GM20431 (cell line): ENCODE measurements around the gene GRM1.

Source experiments
- in situ Hi-C: fragments of 300-500 bp; cut with MseI, MboI; formaldehyde crosslinking; loops from one replicate; pipeline ENCODE4 v1.15.0; 2020; ENCODE audit warnings: low sequenced_read_pairs; ENCODE audit not compliant: unreplicated experiment

Gene GRM1

DNA sequence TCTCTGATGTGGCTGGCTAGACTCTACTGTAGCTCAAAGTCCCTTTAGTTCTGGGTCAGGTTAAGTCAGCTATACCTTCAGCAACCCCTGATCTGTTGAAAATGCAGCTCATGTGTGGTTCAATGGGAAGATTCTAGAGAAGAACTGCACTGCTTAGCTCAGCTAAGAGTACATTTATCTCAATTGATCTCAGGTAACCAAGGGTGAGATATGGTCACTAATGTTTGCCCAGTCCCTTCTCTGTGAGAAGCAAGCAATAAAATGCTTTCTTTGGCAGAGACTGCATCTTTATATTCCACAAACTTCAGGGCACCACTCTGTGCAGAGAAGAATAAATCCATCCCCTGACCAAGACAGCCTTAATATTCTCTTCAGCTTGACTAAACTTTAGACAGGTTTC, 274.1 kb downstream of the GRM1 start:
- in situ Hi-C loops = no loop called here

DNA sequence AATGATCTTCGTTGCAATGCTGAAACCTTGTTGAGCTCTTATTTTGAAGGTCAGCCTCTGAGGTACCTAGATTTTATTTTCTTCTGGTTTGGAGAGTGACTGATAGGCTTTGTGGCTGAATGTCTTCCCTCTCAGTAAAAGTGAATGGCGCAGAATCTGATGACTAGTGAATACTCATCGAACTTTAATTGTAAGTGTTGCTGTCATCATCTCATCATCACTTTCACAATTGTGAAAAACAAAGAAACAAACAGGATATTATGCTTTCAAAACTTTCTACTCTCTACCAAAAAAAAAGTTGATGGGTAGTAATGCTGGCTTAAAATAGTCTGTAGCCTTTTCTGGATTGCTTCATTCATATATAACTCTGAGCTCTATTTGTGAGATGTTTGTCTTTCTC, 275.3 kb downstream of the GRM1 start:
- in situ Hi-C loops = no loop called here

DNA sequence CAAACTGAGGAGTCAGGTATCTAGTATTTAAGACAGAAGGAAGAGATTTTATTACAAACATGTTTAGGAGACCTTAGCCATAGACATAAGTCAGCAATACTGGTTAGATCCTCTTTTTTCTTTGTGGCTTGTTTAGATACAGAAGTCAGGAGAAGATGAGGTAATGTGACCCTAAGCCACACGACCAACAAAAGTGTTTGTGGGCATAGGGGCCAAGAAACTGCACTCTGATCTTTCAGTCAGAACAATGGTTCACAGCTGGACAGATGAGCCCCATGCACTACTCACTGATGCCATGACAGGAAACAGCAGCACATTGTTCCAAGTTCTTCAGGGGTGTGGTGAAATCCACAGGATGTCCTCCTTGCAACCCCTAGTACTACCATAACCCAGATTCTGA, 276.2 kb downstream of the GRM1 start:
- in situ Hi-C loops = no loop called here

DNA sequence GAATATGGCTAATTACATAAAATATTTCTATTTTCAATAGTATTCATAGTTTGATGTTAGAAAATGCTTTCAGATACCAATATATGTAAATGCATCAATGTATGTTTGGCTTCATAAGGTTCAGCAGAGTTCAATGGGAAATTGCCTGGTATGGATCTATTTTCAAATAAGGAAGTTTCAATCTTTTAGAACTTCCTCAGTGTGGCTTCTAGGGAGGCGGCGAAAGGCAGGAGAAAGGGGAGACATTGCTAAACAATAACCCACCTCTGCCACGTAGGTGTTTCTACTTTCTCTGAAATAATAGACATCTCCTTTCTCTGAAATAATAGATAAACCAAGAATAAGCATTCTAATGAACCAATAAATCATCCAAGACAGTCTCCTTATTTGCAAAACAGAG, 277.1 kb downstream of the GRM1 start:
- in situ Hi-C loops = no loop called here

DNA sequence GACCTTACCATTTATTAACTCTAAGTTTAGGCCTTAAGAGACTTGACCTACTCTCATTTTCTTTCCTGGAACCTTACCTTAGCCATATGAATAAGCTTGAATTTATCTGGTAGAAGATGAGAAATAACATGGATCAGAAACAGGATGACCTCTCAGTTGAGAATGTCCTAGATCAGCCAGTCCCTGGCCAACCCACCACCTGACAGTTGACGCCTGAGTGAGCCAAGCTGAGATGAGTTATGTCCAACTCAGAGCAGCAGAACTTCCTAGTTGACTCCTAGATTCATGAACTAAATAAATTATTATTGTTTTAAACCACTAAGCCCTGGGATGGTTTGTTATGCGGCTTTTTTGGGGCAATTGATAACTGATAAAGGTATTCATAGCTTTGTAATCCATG, 281.8 kb downstream of the GRM1 start:
- in situ Hi-C loops = no loop called here

DNA sequence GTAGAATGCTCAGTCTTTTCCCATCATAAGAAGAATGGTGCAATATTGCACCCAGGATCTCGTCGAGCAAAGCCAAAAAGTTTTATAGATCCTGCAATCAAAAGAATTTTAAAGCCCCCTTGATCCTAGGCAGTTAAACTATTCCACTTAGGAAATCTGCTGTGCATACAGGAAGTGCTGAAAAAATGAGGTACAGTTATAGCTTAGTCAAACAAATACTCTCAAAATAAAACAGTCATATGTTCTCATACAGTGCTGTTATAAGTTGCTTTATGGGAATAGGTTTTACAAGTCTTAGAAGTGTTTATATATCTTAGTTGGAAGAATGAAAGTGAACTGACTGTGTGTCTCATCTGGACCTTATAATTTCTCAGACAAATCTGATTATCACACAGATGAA, 282.2 kb downstream of the GRM1 start:
- in situ Hi-C loops = no loop called here

DNA sequence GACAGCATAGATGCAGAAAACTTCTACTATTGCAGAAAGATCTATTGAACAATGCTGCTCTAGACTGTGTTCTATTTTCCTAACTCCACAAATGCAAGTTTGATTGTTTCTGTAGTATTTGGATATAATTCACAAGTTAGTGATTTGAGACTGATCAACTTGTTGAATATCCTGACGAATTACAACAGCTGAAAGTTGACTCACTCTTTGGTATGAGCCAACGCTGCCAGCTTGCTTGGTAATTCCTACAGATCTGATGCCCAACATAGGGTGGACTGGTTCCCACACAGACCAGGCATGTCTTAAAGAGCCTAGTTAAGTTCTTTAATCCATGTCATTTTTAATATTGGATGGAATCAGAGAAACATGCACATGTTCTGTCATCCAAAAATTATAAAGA, 283.7 kb downstream of the GRM1 start:
- in situ Hi-C loops = no loop called here

DNA sequence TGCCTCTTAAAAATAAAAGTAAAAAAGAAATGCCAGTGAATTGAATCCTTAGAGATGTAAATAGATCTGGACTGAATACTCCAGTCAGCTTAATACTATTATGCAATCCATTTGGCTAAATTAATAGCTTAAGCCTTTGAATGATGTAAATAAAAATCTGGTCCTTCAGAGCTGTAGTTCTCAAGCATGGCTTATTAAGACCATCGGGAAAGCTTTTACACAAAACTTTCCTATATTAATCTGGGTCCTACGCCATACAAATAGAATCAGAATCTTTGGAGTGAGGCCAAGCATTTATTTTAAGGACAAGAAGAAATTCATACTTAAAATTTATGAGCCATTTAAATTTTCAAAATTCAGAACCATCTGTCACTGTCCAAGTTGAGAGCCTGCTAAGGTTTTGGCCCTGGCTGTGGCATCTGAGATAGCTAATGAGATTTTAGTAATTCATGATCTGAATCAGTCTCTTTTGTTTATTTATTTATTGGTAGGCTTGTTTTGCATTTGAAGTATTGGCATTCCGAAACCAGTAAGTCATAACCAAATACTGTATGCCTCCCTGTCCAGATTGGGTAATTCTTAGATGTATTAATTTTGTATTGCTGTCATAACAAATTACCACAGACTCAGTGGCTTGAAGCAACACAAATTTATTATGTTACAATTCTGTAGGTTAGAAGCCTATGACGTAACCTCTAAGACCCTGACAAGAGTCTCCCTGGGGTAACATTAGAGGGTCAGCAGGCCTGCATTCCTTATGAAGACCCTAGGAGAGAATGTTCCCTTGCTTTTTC, 286.7 kb downstream of the GRM1 start:
- in situ Hi-C loops = no loop called here

DNA sequence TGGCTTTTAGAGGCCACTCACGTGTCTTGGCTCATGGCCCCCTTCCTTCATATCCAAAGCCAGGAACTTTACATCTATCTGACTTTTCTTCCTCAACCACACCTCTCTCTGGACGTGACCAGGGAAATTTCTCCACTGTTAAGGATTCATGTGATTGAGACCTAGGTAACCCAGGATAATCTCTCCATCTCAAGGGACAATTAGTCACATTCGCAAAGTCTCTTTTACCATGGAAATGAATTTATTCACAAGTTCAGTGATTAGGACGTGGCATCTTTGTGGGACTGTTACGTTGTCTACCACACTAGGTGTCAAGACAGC, 287.3 kb downstream of the GRM1 start:
- in situ Hi-C loops = no loop called here

DNA sequence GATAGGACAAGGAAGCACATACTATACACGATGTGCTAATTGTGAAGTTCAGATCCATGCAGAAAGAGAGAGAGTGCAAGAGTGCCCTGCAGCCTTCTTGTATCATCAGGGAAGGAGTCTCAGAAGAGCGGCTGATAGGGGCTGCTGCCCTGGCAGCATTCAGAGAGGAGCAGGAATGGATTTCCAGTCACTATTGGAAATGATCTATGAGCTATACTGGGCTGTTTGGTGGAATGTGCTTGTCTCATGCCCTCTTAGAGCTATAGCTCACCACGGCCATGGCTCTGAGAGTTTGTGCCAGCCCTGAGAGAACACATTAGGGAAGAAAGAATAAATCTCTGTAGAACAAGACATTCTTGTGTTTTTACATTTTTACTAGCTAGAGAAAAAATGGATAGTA, 302.2 kb downstream of the GRM1 start:
- in situ Hi-C loops = no loop called here

DNA sequence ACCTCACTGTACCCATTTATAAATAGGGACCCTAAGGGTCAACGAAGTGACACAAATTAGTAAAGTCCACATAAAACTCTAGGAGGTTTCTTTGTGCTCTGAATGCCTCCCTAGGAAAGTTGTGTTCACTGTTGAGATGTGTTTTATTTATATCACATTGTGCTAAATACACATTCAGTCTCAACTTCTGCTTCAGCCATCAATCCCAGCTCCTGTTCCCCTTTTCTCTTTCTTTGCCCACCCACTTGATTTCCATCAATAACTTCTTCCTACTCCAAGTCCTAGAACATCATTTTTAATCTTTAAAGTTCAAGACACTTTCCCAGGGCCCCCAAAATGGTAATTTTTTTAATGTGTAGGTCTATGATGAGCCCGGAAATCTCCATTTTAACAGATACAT, 306.5 kb downstream of the GRM1 start:
- in situ Hi-C loops = no loop called here

DNA sequence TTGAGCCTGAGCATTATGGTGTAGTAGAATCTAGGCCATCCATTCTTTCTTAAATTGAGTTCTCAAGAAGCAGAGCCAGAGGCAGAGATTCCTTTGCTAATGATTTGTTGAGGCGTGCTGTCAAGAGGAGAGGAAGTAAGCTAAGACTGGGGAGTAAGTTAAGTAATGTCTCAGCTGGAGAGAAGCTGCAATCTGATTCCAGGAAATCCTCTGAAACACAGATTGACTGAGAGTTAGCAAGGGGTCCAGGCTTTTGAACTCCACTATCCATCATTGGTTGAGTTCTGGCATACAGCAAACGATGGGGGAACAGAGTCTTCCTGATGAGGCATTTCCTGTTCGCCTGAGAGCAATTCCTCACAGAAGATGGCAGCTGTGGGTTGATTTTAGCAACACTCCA, 307.3 kb downstream of the GRM1 start:
- in situ Hi-C loops = no loop called here

DNA sequence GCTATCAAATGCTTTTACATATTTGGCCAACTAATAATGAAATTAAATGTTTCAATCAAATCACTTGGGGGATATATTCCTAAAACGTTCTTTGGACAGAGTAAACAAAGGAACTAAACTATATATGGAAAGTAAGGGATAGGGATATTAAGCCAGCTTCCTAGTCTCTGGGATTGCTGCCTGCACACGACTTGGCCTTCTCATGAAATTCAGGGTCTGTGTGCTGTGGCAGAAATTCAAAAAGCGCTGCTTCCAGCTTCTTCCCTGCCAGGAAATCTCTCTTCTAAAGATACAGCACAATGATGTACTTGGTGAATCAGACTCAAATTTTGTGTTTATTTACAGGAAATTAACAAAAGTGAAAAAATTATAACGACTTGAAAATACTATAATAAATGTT, 308.5 kb downstream of the GRM1 start:
- in situ Hi-C loops = no loop called here

DNA sequence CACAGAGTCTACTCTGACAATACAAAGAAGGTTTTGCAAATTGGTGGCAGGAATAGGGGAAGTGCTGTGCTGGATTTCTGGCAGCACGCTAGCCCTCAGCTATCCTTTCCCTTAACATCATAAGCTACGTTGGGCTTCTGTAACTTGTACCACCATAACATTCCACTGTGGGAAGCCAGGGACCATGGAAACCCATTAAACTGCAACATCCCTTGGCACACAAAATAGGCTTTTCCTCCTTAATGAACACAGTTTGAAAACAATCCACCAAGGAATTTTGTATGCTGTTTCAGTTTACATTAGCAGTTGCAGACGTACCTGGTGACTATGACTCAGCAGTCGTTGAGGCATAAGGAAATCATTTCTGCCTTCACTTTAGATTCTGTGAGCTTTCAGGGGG, 310.9 kb downstream of the GRM1 start:
- in situ Hi-C loops = no loop called here

DNA sequence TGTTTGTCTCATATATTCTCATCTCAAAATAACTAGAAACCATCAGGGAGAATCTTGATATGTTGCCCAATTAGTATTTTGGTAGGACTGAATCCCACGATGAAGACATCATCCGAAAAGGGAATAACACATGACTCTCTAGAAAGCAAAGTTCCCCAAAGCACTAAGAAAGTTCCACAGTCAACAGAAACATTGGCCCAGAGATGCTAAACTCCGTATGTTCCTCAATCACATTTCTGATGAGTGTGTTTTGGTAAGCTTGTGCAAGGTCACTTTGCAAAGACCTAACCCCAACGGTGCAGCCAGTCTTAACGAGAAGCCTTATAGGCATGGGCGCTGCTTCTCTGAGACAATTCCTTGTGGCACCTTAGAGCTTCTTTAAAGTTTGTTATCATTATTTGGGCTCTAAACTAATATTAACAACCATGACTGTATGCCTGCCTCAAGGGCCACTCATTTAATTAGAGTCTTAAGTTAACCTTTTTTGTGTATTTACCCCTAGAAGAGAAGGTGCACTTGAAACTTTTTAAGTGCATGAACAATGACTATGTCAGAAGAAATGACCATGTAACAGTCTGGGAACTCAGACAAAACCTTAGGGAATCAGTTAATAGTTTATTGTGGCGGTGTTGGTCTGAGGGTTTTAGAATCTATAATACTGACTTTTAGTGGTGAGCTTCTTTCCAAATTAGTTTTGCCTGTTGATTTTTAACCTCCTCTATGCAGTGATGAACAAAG, 312.8 kb downstream of the GRM1 start:
- in situ Hi-C loops = no loop called here

DNA sequence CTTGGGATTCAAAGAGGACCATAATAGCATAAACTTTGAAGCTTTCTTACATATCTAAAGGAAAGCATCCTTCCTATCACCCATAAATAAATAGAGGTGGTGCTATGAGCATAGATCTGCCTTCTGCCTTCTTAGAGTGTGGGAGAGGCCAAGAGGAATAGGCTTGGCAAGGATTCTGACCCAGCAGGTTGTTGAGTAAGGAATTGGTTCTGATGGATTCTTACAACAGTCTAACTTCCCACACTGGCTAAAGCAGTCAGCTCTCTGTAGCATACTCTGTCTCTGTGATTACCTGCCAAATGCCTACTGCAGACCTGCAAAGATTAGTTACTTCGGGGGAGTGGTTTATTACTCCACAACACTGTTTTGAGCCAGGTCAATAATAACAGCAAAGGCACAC, 316.7 kb downstream of the GRM1 start:
- in situ Hi-C loops = no loop called here

DNA sequence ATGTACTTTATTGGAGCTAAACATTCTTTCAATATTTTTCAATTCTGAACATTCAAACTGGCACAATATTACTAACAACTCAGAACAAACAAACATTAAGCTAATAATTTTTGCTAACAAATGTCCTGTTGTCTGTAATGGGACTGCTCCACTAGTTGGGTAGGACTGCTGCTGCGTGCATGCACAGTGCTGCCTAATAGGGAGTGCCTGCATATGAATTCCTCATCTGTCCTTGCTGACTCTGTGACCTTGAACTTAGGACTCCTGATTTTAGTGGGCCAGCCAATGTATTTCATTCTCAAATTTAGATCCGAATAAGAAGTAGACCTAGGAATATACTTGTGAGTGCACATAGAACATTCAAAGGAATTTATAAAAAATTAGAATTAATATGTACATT, 318.2 kb downstream of the GRM1 start:
- in situ Hi-C loops = no loop called here

DNA sequence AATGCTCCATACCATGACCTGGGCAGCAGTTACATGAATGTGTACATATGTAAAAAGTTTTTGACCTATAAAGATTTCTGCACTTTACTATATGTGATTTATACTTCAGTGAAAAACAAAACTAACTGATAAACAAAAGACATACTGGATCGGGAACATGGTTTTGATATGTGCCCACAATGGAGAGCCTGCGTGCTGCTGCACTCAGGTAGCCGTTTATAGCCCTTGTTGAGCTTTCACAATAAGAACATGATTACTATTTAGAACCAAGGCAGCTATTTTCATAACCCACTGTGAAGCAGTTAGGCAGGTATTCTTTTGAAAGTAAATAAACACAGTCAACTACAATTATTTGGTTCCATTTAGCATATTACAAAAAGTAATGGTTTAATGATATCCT, 318.8 kb downstream of the GRM1 start:
- in situ Hi-C loops = no loop called here

DNA sequence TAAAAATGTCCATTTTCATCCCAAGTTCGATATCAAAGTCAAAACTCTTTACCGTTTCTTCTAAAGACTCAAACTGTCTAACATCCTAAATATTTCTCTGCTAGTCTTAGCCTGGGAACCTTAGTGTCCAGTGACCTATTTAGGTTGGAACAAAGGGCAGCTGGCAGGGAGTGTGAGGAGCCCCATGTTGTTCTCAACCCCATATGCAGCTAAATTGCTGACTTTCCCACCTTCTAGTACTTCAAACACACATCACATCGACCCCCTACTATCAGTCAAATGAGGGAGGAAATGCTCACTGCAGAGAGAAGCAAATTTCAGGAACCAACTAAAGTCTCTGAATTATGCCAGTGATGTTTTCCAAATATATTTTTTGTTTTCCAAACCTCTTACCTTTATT, 322.2 kb downstream of the GRM1 start:
- in situ Hi-C loops = no loop called here

DNA sequence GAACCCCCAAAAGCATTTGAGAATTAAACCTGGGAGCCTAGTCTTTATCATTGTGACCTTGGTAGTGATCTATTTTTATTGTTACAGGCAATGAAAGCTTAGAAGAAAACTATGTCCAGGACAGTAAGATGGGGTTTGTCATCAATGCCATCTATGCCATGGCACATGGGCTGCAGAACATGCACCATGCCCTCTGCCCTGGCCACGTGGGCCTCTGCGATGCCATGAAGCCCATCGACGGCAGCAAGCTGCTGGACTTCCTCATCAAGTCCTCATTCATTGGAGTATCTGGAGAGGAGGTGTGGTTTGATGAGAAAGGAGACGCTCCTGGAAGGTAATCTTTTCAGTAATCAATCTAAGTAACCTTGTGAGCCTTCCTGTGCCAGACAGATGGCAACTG, 323.3 kb downstream of the GRM1 start:
- in situ Hi-C loops = no loop called here

DNA sequence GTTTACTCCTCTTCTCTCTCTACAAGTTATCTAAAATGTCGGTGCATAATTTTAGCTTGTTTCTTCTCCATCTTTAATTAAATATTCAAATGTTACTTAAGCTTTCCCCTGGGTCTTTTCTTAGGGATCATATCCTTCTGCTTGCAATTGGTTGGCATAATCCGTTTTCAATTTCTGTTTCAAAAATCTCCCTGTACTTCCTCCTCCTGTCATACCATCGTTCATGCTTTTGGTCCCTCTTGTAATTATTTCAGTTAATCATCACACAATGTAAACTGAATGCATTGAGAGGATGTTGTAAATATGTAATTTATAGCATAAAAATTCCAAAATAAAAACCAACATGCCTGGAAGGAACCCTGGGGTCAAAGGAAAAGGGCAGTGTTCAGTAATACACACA, 325.6 kb downstream of the GRM1 start:
- in situ Hi-C loops = no loop called here

DNA sequence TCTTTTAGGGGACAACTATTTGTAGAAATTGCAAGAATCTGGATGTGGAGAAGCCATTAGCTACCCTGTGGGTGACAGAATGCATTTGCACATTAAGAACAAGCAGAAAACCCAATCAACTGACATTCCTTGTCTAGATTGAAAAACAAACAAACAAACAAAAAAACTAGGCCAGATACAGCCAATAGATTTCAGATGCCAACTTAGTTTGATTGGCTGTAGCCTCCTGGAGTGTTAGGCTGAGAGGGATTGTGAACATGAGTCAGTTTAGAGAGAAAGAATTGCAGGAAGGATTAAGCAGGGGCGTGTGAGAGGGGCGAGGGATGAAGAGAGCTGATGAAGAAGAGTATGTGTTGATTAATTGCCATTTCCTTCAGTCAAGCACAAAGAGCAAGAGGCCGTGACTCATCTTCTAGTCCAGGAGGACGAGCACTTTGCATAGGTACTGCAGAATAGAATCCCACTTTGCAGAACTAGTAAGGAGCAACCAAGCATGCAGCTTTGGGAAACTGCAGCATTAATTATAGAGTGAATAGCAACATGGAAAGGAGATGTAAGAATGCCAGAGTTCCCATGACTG, 326.7 kb downstream of the GRM1 start:
- in situ Hi-C loops = no loop called here
